Measurements from ENCODE around the gene MCFD2.

The MCFD2 gene

GRCh38 chr2:46915281-46915810 is at the start of gene MCFD2:
Gene MCFD2, minus strand, starts transcription at chr2:46915806. Its CDS starts 6,635 bp downstream, at chr2:46909171.
- no peak for DNase-seq

- peak; percentile 65 for DNase-seq
Observed at GRCh38 chr2:46964835-46965560, 49.4 kb upstream of the MCFD2 start.

DNA sequence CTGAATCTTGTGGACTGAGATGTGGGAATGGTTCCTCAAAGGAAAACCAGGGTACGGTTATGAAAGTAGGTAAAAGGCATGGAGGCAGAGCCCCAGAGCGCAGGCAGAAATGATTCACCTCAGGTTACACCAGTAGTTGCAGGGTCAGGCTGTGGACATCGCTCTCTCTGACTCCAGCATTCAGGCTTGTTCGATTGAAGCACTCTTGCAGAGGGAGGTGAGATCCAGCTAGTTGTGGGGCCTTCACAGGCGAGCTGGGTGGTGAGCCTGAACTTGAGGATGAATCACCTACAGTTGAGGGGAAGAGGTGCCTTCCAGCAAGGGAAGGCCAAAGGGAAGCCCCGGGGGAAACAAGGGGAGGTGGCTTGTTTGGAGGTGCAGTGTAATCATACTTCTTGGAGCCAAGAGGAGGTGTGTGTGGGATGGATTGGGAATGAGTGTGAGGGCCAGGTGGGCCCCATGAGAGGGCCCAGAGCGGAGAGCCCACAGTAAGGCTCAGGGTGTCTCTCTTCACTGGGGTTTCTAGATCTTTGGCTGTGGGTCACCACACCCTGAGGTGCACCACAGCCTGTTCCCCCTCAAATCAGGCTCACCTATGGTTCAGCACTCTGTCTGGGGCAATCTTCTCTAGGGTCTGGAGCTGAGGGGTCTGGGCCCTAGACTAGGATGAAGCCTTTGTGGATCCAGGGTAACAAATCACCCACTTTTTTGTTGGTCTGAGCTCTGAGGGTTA is 48.5 kb upstream of the MCFD2 start:
- DNase-seq: peak; percentile 39

- DNase-seq: no peak
Observed at GRCh38 chr2:46963210-46963609, 47.6 kb upstream of the MCFD2 start.

DNA sequence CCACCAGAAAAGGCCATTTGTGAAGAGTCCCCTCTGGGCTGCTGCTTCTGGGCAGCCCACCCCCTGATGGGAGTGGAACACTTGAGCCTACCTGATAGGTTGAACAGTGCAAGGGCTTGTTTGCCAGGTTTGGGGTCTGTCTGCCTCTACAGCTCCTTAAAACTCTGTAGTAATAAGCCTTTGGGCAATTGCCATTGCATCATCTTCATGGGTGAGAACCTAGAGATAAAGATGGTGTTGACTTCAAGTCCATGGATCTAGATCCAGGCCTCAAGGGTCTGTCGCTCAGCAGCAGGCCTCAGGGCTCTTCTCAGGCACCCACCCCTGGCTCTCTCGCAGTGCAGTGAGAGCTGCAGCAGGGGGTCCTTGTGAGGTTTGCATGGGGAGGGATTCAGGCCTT is 47.1 kb upstream of the MCFD2 start:
- no peak for DNase-seq

DNA sequence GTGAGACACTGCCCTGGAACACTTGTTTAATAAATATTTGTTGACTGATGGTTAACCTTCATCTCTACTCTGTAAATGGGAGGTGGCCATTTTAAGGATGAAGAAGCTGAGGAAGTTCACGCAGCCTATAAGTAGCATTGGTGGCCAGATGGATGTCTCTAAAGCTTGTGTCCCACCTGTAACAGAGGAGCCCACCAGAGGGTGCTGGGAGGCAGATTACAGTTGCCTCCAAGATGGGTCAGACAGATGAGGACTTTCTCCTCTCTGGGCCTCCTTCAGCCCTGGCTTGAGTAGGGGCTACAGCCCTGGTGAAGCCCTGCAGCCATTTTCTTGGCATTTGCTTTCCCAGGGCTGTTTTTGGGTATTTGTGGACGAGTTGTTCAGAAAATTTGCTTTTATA is 45.0 kb upstream of the MCFD2 start:
- DNase-seq: no peak

DNA sequence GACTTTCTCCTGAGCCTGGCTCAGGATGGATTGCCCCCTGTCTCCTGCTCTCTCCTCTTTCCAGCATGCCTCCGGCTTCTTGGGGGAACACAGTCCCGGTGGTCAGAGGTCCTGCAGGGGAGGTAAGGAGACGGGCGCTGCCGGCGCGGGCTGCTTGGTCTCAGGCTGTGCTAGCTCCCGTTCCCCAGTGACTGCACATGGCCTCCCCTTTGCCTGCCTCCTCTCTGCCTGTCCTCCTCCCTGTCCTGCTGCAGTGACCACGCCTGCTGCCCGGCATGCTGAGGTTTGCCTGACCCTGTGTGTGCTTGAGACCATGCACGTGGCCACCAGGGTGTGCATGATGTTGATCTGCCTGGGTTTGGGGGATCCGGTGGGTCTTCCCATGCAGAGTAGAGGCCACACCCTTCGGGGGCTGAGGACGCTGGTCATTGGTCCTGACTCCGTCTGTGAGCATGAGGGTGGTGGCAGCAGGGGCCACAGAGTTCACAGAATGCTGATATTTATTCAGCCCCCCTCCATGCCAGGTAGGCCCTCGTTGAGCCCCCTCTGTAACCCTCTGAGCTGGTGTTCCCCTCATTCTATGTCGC is 42.9 kb upstream of the MCFD2 start:
- no peak for DNase-seq

DNA sequence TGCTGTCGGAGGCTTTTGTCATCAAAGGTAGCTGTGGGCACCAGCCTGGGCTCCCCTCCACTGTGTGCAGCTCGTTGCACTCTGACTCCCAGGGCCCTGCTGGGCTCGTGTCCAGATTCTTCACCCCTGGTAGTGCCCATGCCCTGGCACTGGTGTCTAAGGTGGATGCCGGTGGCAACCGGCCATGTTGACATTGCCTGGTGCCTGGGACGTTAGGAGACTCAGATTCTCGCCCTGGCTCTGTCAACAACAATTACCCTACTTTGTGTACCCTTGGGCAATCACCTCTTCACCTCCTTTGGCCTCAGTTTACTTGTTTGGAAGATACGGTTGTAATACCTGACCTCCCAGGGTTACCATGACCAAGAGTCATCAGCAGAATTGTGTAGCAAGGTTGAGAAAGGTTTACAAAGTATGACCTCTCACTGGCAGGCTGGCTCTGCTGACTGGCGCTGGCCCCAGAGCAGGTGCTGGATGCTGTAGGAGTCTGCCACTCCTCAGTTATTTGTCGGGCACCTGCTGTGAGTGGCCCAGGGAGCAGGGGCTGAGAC is 41.5 kb upstream of the MCFD2 start:
- DNase-seq: no peak

DNA sequence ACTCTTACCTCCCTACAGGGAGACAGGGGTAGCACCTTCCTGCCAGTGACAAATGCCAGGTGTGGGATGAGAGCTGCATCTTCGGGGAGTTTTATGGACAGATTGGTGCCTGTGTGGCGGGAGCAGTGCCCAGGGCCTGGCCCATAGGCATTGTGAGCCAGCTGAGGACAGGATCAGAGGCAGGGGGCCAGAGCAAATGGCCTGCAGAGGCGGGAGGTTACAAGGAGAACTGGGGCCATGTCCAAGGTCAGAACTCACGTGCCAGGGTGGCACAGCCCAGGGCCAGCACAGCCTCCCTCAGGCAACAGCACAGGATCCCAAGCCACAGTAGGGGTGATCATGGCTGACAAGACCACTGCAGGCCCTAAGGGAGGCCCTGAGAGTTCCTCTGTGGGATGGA is 40.2 kb upstream of the MCFD2 start:
- DNase-seq: no peak

DNA sequence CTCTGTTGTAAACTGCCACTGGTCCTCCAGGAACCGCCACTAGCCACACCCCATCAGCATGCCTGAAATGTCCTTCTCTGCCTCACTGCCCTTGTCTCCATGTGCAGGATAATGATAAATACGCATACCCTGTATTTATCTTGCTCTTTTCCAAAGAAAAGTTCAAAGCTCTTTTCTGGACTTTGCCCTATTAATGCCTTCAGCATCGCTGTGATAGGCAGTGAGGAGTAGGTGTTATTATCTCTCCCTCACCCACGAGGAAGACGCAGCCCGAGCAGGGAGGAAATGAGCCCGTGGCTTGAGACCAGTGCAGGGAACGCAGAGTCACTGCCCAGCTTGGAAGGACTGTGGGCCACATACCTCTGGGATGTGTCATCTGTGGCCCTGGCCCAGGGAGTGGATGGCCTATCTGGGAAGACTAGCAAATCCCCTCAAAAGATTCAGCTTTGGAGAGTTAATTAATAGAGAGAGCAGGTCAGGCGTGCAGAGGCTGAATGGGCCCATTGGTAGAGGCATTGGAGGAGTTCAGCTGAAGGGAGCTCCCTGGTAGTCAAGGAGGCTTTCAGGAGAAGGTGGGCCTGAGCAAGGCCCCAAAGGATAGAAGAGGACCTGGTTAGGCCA is 39.5 kb upstream of the MCFD2 start:
- peak; percentile 88 for DNase-seq

DNA sequence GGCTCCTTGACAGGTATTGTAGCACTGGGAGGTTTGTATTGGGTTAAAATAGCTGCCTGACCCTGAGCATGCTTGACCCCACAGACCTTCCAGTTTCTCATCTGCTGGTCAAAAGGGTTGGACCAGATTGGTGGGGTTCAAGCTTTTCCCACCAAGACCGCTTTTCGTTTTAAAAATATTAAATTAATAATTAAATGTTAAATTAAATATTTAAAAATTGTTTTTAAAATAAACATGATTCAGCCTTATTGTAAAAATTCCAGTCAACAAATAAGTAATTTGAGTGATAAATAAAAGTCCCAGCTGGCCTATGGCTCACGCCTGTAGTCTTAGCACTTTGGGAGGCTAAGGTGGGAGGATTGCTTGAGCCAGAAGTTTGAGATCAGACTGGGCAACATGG is 36.6 kb upstream of the MCFD2 start:
- no peak for DNase-seq

- DNase-seq: no peak
Observed at GRCh38 chr2:46951290-46952064, 35.9 kb upstream of the MCFD2 start.

DNA sequence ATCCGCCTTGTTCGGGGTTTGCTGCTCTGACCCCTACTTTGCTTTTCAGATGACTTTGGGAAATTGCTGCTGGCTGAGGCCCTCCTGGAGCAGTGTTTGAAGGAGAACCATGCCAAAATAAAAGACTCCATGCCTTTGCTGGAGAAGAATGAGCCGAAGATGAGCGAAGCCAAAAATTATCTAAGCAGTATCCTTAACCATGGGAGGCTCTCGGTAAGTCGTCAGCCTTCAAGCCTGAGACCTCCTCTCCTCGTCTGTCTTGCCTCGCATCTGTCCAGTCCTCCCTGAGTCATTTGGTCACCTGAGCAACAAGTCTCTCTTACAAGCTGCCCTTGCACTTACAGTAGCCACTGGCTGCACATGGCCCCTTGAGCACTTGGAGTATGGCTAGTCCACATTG is 34.7 kb upstream of the MCFD2 start:
- DNase-seq: no peak

- DNase-seq: no peak
Observed at GRCh38 chr2:46947841-46948240, 32.2 kb upstream of the MCFD2 start.

DNA sequence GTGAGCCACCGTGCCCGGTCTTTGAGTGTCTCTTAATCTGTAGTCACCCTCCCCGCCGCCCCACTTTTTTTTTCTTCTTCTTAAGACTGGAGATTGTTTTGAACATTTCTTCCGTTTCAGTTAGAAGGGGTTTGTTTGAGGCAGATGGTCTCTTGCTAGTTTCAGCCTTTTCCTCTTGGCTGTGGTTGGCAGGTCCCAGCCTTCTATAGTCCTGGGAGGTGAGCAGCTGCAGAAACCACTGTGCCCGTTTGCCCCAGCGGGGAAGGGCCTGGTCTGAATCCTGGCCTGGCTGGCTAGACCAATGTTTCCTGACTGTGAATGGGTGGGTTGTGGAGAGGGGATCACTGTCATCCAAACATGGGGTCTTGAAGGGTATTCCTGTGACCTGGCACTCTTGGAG is 30.1 kb upstream of the MCFD2 start:
- no peak for DNase-seq

GRCh38 chr2:46943881-46944798 is 28.5 kb upstream of the MCFD2 start:
- DNase-seq: no peak

- no peak for DNase-seq
Observed at GRCh38 chr2:46942891-46943626, 27.5 kb upstream of the MCFD2 start.

GRCh38 chr2:46942143-46942526 is 26.5 kb upstream of the MCFD2 start:
- no peak for DNase-seq

GRCh38 chr2:46939626-46940359 is 24.2 kb upstream of the MCFD2 start:
- no peak for DNase-seq

GRCh38 chr2:46937471-46937901 is 21.9 kb upstream of the MCFD2 start:
- DNase-seq: no peak

Measured in fibroblast of skin of right quadriceps (primary cell).